T follicular helper cell (primary cell): ENCODE results near the gene TDRD1.

Experiments used
- DNase-seq: peaks from one replicate; pipeline ENCODE4 v3.0.0-alpha.2; 2020; ENCODE audit warnings: low read depth

Gene TDRD1

GRCh38 chr10:114175667-114176066, 3.5 kb upstream of the TDRD1 start:
- no peak for DNase-seq

GRCh38 chr10:114176511-114176910, 2.6 kb upstream of the TDRD1 start:
- DNase-seq: no peak

GRCh38 chr10:114179747-114180146, 594 bp downstream of the TDRD1 start:
- no peak for DNase-seq

- DNase-seq: no peak
Observed at GRCh38 chr10:114180937-114181336, 1.8 kb downstream of the TDRD1 start.

- DNase-seq: no peak
Observed at GRCh38 chr10:114181971-114182370, 2.8 kb downstream of the TDRD1 start.

GRCh38 chr10:114183563-114183962, 4.4 kb downstream of the TDRD1 start:
- DNase-seq: no peak

- no peak for DNase-seq
Observed at GRCh38 chr10:114184276-114184675, 5.1 kb downstream of the TDRD1 start.

GRCh38 chr10:114188001-114188400, 8.8 kb downstream of the TDRD1 start:
- no peak for DNase-seq

- DNase-seq: no peak
Observed at GRCh38 chr10:114188900-114189299, 9.7 kb downstream of the TDRD1 start.

- DNase-seq: no peak
Observed at GRCh38 chr10:114189700-114190099, 10.5 kb downstream of the TDRD1 start.

- no peak for DNase-seq
Observed at GRCh38 chr10:114195079-114195478, 15.9 kb downstream of the TDRD1 start.

GRCh38 chr10:114199239-114199638, 20.1 kb downstream of the TDRD1 start:
- no peak for DNase-seq

GRCh38 chr10:114202812-114203211, 23.7 kb downstream of the TDRD1 start:
- no peak for DNase-seq

GRCh38 chr10:114206902-114207301, 27.7 kb downstream of the TDRD1 start:
- DNase-seq: no peak

GRCh38 chr10:114207349-114207748, 28.2 kb downstream of the TDRD1 start:
- DNase-seq: no peak

GRCh38 chr10:114208351-114208750, 29.2 kb downstream of the TDRD1 start:
- no peak for DNase-seq

- DNase-seq: no peak
Observed at GRCh38 chr10:114212153-114212552, 33.0 kb downstream of the TDRD1 start.

GRCh38 chr10:114215033-114215432, 35.9 kb downstream of the TDRD1 start:
- DNase-seq: no peak

- DNase-seq: no peak
Observed at GRCh38 chr10:114220281-114220680, 41.1 kb downstream of the TDRD1 start.

GRCh38 chr10:114221235-114221634, 42.1 kb downstream of the TDRD1 start:
- DNase-seq: no peak

GRCh38 chr10:114223066-114223465, 43.9 kb downstream of the TDRD1 start:
- DNase-seq: no peak

GRCh38 chr10:114228156-114228555, 49.0 kb downstream of the TDRD1 start:
- DNase-seq: no peak

GRCh38 chr10:114232561-114233176, 53.5 kb downstream of the TDRD1 start:
- DNase-seq: no peak

GRCh38 chr10:114233482-114233881, 54.3 kb downstream of the TDRD1 start:
- DNase-seq: no peak

GRCh38 chr10:114234132-114234531, 55.0 kb downstream of the TDRD1 start:
- DNase-seq: no peak
